ENCODE measurements around the gene PPM1E. TPM values are rescaled to one million over a fixed set of nuclear protein-coding genes. Genes with fewer than 3 reads are reported as not detected.
"Not testable (repeated sequence)": the region's sequence is repeated elsewhere in the genome, so short reads cannot be mapped to it uniquely, and the experiment has no call there.

Gene PPM1E
- polyA plus RNA-seq, 3 donors: 3.1 to 4.0 (median 4.0) TPM

- no peak for DNase-seq (ENCODE audit: low read depth in 3 of 3, low spot score in 2 of 3)
Measured at GRCh38 chr17:58936295-58936694, 180.6 kb downstream of the PPM1E start.

- DNase-seq (ENCODE audit: low read depth in 3 of 3, low spot score in 2 of 3): no peak
Measured at GRCh38 chr17:58944166-58944565, 188.5 kb downstream of the PPM1E start.

GRCh38 chr17:58947411-58947810 lies 191.8 kb downstream of the PPM1E start:
- DNase-seq (ENCODE audit: low read depth in 3 of 3, low spot score in 2 of 3): no peak

GRCh38 chr17:58947824-58948223 lies 192.2 kb downstream of the PPM1E start:
- no peak for DNase-seq (ENCODE audit: low read depth in 3 of 3, low spot score in 2 of 3)

DNA sequence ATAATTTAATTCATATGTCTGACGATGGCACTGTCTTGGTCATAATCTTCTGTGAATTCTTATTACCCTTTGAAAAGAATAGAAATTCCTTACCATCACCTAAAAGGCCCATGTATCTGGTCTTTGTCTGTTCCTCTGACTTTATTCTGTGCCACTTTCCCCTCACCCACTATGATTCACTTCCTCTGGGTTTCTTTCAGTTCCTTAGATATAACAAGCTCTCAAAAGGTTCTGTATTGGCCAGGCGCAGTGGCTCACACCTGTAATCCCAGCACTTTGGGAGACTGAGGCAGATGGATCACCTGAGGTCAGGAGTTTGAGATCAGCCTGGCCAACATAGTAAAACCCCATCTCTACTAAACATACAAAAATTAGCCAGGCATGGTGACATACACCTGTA lies 198.7 kb downstream of the PPM1E start:
- not testable (repeated sequence) for DNase-seq (ENCODE audit: low read depth in 3 of 3, low spot score in 2 of 3)

DNA sequence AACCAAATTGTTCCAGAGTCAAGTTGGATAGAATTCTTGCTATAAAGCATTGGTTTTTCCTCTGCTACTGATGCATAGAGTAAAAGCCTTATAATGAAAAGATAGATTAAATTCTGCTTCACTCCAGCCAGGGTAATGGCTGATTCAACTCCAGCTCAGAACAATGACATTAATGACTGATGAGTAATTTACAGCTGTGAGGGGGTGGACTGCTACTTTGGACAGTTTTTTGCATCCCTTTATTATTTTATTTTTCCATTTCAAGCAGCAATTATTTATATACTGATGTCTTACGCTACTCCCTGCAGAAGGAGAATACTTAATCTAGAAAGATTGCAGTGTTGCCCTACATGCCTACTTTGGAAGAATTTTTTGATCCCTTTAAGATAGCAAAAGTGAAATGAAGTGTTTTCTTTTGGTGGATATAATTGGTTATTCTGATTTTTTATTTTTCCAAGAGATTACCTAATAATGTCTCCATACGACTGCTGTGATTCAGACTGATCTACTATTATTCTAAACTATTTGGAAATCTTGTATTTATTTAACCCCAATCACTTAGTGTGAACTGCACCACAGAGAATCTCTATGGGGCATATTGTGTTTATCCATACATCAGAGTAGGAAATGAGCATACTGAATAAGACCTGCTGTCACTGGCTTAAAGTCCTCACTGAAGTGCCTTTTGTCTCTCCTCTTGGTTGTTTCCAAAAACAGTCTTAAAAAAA lies 201.5 kb downstream of the PPM1E start:
- DNase-seq (ENCODE audit: low read depth in 3 of 3, low spot score in 2 of 3): no peak

DNA sequence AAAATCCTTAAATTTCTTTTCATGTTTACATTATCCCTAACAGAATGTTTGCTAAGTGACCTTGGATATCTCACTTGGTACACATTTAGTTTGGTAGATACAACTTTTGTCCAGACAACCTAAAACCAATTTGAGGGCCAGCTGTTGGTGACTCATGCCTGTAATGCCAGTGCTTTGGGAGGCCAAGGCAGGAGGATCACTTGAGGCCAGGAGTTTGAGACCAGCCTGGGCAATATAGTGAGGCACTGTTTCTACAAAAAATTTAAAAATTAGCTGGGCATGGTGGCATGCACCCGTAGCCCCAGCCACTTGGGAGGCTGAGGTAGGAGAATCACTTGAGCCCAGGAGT lies 202.0 kb downstream of the PPM1E start:
- DNase-seq (ENCODE audit: low read depth in 3 of 3, low spot score in 2 of 3): not testable (repeated sequence)

DNA sequence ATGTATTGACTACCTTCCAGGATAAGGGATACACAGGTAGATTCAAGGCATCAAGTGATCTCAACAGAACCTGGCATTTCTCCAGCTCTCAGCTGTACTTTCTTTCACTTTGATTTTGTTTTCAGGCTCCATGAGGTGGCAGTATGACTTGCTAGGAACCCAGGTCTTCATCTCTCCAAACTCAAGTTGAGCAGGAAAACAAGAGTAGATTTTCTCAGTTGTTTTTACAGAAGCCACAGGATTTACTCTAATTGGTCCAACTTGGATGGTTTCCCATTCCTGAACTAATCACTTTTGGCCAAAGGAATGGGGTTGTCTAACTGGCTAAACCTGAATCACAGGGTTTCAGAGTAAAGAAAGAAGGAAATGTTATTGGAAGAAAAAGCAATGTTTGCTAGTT lies 204.4 kb downstream of the PPM1E start:
- no peak for DNase-seq (ENCODE audit: low read depth in 3 of 3, low spot score in 2 of 3)

DNA sequence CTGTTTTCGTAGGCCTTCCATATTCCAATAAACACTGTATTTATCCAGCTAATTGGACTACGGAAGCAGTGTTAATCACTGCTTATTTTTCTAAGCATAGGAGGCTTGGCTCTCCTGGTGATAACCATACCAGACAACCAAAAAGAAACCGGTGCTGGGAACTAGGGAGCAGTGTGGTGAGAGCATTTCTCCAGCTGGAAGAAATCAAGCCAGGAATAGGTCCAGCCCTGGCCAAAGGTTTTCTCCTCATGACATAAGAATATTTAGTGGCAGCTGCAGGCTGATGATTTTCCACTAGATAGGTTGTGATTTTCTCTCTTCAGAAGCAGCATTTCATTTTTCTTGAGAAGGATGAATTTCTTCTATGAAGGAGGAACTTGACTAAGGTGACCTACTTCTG lies 209.6 kb downstream of the PPM1E start:
- DNase-seq (ENCODE audit: low read depth in 3 of 3, low spot score in 2 of 3): no peak

GRCh38 chr17:58966208-58966607 lies 210.6 kb downstream of the PPM1E start:
- no peak for DNase-seq (ENCODE audit: low read depth in 3 of 3, low spot score in 2 of 3)

DNA sequence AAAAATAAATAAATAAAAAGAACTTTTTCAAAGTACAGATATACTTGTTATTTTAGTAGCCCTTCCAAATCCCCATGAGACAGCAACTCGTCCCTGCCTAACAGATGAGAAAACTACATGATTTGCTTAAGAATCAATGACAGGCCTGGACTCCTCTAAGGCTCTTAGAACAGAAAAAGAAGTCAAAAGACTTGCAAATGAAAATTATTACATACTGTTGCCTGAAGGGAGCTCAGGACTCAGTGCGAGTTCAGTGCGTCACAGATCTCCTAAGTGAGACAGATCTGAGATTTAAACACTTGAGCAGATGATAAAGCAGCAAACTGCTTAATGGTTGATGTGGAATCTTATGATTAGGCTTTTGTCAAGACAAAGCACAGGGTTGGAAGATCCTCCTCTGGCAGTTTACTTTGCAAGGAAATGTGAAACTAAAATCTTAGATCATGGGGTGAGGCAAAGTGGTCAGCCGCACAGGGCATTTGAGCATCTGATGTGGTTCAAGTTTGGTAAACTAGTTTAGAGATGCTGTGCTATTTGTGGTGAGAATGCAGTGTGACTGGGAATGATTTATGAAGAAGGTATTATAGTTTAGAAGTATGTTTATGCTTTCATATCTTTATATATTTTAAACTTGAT lies 212.9 kb downstream of the PPM1E start:
- DNase-seq (ENCODE audit: low read depth in 3 of 3, low spot score in 2 of 3): no peak

DNA sequence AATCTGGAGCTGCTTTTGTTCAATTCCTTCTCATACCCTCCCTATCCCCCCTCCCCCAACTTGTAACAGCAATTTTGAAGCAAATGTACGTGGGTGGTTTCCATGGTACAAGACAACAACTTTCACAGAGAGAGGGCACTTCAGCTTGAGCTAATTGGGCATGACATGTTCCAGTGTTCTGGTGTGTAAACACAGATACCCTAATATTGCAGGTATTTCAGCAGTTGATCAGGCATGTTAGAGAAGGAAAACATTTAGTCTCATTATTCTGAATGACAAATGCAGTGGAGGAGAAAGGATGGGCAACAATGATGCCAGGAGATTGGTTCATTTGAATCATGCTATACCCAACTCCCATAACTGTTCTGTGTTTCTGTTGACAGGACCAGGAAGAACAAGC lies 213.5 kb downstream of the PPM1E start:
- DNase-seq (ENCODE audit: low read depth in 3 of 3, low spot score in 2 of 3): peak in 1 of 3 donors; percentile 43

- DNase-seq (ENCODE audit: low read depth in 3 of 3, low spot score in 2 of 3): no peak
Measured at GRCh38 chr17:58969612-58970011, 214.0 kb downstream of the PPM1E start.

- no peak for DNase-seq (ENCODE audit: low read depth in 3 of 3, low spot score in 2 of 3)
Measured at GRCh38 chr17:58970609-58971450, 215.2 kb downstream of the PPM1E start.

- no peak for DNase-seq (ENCODE audit: low read depth in 3 of 3, low spot score in 2 of 3)
Measured at GRCh38 chr17:58974354-58974753, 218.7 kb downstream of the PPM1E start.

GRCh38 chr17:58976541-58976940 lies 220.9 kb downstream of the PPM1E start:
- no peak for DNase-seq (ENCODE audit: low read depth in 3 of 3, low spot score in 2 of 3)

- DNase-seq (ENCODE audit: low read depth in 3 of 3, low spot score in 2 of 3): no peak
Measured at GRCh38 chr17:58980706-58981481, 225.2 kb downstream of the PPM1E start.

- no peak for DNase-seq (ENCODE audit: low read depth in 3 of 3, low spot score in 2 of 3)
Measured at GRCh38 chr17:58982626-58983025, 227.0 kb downstream of the PPM1E start.

- DNase-seq (ENCODE audit: low read depth in 3 of 3, low spot score in 2 of 3): no peak
Measured at GRCh38 chr17:58985367-58985766, 229.7 kb downstream of the PPM1E start.

DNA sequence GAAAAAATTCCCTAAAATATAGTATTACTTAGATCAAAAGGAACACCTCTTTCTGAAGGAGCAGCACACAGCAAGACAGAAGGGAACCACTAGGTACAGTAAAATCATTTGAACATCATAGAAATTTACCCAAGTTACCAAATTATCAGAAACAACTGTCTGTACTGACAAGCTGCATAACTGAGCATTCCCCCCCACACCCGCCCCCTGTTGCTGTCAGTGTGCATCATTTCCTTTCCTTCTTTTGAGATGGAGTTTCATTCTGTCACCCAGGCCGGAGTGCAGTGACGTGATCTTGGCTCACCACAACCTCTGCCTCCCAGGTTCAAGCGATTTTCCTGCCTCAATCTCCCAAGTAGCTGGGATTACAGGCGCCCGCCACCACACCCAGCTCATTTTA lies 230.3 kb downstream of the PPM1E start:
- DNase-seq (ENCODE audit: low read depth in 3 of 3, low spot score in 2 of 3): no peak

DNA sequence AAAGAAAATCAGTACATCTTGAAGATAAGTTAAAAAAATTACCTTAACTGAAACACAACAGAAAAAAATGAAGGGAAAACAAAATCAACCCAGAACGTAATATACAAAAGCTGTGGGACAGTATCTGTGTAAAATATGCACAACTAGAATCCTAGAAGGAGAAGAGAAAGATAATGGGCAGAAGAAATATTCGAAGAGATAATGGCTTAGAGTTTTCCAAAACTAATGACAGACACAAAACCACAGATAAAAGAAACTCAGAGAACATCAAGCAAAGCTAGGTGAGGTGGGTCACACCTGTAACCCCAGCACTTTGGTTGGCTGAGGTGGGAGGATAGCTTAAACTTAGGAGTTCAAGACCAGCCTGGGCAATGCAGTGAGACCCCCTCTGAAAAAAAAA lies 234.0 kb downstream of the PPM1E start:
- no peak for DNase-seq (ENCODE audit: low read depth in 3 of 3, low spot score in 2 of 3)
